IPS DF 4.7 (cell line): ENCODE results near the gene ASB2.

Source experiments
- DNase-seq: peaks from one replicate; pipeline ENCODE4 v3.0.0-alpha.2; 2013; ENCODE audit warnings: low spot score; ENCODE audit errors: extremely low read depth

ASB2 gene

GRCh38 chr14:93976477-93977057 is at the start of gene ASB2:
Gene ASB2, minus strand, starts transcription at chr14:93976570. Its CDS starts 12,031 bp downstream, at chr14:93964539.
- DNase-seq: no peak

GRCh38 chr14:94025720-94026119 is 49.4 kb upstream of the ASB2 start:
- no peak for DNase-seq

- no peak for DNase-seq
Observed at GRCh38 chr14:94024549-94024948, 48.2 kb upstream of the ASB2 start.

GRCh38 chr14:94022532-94023411 is 46.4 kb upstream of the ASB2 start:
- DNase-seq: no peak

- no peak for DNase-seq
Observed at GRCh38 chr14:94021416-94022157, 45.2 kb upstream of the ASB2 start.

- no peak for DNase-seq
Observed at GRCh38 chr14:94021001-94021400, 44.6 kb upstream of the ASB2 start.

GRCh38 chr14:94020267-94020666 is 43.9 kb upstream of the ASB2 start:
- no peak for DNase-seq

- DNase-seq: no peak
Observed at GRCh38 chr14:94019329-94019728, 43.0 kb upstream of the ASB2 start.

GRCh38 chr14:94018308-94018707 is 41.9 kb upstream of the ASB2 start:
- DNase-seq: no peak

GRCh38 chr14:94016446-94016976 is 40.1 kb upstream of the ASB2 start:
- no peak for DNase-seq

GRCh38 chr14:94015223-94015622 is 38.9 kb upstream of the ASB2 start:
- DNase-seq: no peak

GRCh38 chr14:94014382-94014781 is 38.0 kb upstream of the ASB2 start:
- no peak for DNase-seq

- DNase-seq: no peak
Observed at GRCh38 chr14:94011795-94012194, 35.4 kb upstream of the ASB2 start.

- no peak for DNase-seq
Observed at GRCh38 chr14:94010625-94011024, 34.3 kb upstream of the ASB2 start.

GRCh38 chr14:94009767-94010166 is 33.4 kb upstream of the ASB2 start:
- DNase-seq: no peak

GRCh38 chr14:94008234-94008633 is 31.9 kb upstream of the ASB2 start:
- DNase-seq: no peak

- DNase-seq: no peak
Observed at GRCh38 chr14:94005324-94006073, 29.1 kb upstream of the ASB2 start.

- DNase-seq: no peak
Observed at GRCh38 chr14:94004015-94004414, 27.6 kb upstream of the ASB2 start.

- DNase-seq: no peak
Observed at GRCh38 chr14:94003397-94003796, 27.0 kb upstream of the ASB2 start.

- no peak for DNase-seq
Observed at GRCh38 chr14:94001501-94002396, 25.4 kb upstream of the ASB2 start.
